Esophagus mucosa (tissue), 1 donor: ENCODE results near the gene CTPS1. TPM values are rescaled to one million over a fixed set of nuclear protein-coding genes. Genes with fewer than 3 reads are reported as not detected.

Source experiments
- ATAC-seq: fragments of 200-7000 bp; cut with Tn5 transposase; one replicate; pipeline ENCODE4 v1.9.1; 2020
- total RNA-seq: library from RNA; stranded (reverse); gene quantifications from one replicate; pipeline ENCODE4 v1.2.4, GENCODE V29; 2023
- donor health status: DM: yes; HTN: yes; CAD: no.

CTPS1 gene
- total RNA-seq, 1 donor from 2014 or later: 24.0 TPM

DNA sequence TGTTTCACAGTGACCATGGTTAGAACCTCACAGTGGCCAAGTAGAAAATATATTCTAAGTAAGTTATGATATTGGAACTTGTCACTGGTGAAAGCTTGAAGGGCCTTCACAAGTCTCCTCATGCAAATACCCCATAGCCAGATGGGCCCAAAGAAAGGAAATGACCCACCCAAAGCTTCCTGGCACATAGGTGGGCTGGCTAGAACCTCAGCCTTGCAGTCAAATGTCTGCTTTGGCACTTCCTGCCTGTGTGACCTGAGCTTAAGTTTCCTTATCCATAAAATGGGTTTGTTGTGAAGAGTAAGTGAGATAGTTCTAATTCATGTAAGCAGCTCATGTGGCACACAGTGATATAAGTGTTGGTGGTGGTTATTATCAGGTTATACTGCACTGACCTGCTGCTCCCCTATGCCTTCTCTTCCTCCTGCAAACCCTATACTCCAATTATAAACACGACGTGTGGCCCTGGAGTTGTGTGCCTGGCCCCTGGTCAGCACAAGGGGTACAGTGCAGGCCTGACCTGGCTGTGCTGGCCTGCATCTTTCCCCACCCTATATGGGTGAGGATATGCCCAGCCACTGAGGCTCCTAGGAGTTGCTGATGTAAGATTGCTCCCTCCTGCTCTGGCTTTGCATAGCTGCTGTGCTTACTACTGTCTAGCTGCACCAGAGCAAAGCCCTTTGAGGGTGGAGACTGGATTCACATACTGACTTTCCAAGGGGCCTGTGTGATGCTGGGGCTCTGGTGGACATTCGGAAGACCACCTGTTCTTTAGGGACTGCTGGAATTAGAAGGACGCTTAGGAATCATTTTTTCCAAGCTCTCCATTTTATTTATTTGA lies 46.7 kb downstream of the CTPS1 start:
- no peak for ATAC-seq

DNA sequence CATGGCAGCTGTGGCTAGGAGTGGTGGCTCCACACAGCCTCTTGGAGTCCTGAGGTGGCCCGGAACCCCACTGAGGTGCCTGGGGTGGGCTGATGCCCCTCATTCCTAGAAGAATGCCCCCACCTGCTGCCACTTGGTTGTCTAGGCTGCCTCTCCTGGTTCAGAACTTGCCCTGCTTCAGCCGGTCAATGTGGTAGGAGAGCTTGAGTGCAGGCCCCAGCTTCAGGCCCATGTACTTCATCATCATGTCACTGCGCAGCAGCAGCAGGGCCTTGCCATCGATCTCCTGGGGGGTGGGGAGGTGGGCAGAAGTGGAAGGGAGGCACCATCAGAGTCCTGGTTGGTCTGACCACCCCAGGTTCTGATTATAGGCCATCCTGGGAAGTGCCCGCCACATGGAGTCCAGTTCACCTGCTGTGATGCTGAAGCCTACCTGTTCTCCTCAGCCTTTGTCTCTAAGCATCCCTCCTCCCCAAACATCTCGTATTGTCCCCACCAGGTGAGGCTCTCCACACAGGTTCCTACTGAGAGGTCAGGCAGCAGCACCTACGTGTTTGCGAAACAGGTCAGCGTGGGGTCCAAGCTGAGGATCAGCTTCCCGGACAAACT lies 48.6 kb downstream of the CTPS1 start:
- no peak for ATAC-seq

DNA sequence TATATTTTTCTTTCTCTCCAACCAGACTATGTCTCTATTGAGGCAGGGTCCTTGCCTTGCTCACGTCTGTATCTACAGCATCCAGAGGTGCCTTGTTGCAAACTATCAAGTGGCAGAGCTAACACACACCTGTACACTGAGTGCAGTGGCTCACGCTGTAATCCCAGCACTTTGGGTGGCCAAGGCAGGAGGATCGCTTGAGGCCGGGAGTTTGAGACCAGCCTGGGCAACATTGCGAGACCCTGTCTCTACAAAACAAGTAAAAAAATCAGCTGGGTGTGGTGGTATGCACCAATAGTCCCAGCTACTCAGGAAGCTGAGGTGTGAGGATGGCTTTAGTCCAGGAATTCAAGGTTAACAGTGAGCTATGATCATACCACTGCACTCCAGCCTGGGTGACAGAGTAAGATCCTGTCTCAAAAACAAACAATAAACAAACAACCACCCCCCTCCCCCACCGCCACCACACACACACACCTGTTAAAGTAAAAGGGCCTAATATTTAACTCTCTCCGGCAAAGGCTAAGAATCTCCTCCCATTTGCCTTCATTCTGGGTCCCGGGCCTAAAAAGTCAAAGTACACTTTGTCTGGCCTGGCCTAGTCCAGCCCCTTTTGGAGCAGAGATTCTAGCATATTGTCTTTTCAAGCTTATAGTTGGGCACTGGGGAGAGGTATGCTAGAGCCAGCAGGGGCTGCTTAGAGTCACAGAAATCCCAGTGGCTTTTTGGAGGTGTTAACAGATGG lies 51.5 kb downstream of the CTPS1 start:
- no peak for ATAC-seq

DNA sequence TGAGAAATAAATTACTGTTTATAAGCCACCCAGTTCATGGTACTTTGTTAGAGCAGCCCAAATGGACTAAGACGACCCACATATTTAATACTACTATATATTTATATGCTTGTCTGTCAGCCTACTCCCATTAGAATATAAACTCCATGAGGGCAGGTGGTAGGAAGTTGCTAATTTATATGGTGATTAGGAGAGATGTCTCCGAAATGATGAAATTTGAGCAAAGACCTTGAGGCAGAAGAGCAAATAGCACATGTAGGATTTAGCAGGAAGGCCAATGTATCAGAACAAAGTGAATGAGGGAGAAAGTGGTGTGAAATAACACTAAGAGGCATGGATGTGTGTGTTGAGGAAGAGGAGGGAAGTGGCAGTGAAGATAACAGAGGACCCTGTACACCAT lies 52.7 kb downstream of the CTPS1 start:
- no peak for ATAC-seq

DNA sequence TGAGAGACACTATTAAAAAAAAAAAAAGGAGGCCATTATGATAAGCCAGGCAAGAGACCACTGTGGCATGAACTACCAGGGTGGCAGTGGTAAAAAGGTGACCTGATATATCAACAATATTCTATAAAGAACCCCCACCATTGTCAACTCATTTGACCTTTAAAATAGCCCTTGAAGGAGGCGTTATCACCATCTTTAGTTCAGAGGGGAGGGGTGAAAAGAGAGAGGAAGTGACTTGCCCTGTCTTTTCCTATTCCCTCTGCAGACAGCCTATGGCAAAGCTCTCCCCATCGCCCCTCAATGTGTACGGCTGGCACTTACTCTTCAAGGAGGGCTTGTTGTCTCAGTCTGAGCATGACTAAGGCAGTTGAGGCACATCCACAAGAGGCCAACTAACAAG lies 53.8 kb downstream of the CTPS1 start:
- ATAC-seq: no peak

DNA sequence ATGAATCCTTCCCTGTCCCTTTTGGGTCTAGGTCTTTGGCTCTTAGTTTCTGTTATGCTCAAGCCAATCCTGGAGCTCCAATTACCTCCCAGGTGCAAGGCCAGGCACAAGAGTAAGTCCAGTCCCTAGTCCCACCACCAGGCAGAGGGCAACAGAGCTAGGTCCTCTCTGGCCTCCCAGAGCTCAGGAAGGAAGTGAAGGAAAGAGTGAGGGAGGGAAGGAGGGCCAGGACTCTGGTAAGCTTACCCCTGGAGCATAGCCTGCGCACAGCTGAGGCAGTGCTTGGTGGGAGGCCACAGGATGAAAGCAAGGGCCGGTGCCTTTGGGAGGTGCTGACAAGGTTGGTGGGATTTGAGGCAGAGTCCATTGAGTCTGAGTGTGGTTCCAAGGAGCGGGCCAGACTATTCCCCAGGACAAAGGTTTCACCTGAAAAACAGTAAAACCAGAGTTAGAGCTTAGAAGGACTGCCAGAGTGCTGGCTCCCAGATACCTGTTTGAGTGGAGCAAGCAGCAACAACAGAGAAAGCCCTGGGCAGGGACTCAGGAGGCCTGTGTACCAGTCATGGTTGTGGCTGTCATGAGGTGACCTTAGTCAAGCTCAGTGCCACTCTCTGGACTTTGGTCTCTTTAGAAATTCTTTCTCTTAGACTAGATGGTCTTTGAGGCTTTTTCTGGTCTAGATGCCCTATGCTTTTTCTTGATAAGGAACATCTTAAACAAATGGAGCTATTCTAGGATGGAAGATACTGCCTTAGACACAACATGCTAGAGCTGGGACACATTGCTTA lies 57.8 kb downstream of the CTPS1 start:
- no peak for ATAC-seq

DNA sequence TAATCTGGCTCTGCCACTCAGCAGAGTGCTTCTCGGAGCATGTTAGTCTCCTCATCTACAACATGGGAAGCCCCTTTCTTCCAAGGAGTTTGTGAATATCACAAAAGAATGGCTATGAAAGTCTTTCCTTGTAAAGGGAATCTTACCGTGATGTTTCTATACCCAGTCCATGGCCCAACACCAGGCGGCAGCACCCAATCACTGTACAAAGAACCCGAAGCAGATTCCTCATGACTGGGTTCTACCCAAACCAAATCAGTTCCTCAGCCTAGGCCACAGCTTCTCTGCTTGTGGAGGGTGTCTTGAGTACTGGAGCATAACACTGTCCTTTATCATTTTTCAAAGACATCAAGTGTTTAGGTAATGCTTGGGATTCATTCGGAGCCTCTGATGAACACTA lies 58.6 kb downstream of the CTPS1 start:
- no peak for ATAC-seq

DNA sequence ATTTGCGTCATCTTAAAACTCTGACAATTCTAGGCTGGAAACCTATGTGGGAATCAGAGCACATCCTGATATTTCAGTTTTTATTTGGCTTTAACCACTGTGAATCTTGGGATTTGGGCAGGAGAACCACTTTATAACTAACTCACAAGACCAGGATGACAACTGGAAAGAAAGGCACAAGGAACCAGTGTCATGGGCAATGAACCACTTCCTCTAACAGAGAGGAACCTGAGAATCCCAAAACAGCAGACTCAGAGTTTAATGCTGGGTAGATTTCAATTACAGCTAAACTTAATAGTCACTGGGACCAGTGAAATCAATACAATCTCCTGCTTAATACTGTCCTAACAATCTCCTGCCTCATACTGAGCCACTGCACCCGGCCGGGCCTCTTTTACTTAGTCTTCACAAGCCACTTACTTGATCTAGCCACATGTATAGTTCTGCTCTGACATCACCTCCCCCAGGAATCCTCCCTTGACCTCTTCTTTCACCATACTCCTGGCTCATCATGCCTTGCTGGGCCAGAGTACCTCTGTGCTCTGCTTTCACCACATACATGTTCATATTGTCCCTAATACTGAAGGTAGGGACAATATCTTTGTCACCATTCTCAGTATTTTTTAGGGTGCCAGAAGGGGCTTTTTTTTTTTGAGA lies 62.2 kb downstream of the CTPS1 start:
- no peak for ATAC-seq

DNA sequence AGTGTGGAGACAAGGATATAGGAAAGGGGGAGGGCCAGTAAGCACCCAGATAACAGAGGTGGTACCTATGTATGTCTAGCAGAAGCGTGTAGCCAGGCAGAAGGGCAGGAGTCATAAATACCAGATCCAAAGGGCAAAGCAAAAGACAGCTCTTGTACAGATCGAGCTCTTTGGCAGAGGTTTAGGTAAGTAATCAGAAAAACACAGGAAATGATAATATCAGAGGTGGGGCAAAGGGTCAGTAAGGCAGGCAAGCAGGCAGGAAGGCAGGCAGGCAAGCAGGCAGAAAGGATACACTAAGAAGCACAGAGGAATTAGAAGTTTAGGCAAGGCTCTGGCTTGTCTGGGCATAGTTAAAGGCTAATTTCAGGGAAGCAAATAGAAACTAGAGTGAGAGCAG lies 64.7 kb downstream of the CTPS1 start:
- no peak for ATAC-seq

DNA sequence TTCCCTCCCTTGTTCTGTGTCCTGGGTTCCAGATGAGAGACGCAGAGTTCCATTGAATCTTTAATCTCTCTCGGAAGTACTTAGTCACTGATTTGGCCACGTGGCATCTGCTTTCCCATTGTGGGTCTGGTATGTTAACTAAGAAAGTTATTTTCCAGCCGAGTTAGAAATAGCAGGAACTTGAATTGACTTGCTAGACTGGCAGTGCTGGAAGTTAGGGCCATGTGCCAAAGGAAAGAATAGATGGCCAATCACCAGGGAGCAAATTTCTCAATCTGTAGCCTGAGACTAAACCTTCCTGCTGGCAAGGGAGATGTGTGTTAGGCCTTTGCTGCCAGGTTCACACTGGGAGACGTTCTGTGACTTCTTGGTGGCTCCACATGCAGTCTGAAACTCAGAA lies 66.2 kb downstream of the CTPS1 start:
- peak; percentile 89 for ATAC-seq

DNA sequence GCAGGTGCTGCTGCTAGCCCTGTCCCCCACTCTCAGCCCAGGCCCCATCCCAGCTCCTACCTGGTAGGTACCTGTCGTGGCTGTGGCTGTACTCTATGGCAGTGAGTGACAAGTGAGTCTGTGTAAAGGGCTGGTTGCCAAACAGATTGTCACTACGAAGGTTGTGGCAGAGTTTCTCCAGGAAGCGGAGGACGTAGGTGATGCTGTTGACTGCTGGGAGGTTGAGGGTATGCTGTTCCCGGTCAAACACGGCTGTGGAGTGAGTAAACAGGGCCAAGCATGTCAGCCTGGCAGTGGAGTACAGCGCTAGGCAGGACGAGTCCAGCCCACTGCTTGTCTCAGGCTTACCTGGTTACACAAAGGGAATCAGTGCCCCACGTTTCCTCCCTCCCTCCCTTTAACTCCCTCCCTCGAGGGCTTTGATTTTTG lies 66.9 kb downstream of the CTPS1 start:
- peak; percentile 73 for ATAC-seq

DNA sequence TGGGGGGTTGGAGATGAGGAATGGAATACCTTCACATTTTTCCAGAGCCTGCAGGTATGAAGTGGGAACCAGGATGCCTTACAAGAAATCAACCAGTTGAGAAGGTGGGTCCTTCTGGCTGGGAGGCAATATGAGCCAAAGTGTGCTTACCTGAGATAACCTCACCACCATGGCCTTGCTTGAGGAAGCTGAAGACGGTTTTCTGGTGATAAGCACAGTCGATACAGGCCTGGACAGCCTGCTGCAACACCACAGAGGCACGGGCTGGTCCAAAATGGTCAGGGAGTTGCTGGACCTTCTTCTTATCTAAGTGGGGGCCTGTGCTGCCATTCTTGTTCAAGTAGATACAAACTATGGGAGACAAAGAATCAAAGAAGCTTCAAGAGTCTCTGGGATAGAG lies 69.0 kb downstream of the CTPS1 start:
- ATAC-seq: no peak

DNA sequence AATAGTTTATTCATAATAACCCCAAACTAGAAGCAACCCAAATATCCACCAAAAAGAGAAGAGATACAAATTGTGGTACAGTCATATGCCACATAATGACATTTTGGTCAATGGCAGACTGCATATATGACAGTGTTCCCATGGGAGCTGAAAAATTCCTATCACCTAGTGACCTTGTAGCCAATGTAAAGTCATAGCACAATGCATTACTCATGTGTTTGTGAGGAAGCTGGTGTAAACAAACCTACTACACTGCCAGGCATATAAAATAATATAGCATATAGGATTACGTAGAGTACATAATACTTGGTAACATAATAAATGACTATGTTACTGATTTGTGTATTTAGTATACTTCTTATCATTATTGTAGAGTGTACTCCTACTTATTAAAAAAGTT lies 71.5 kb downstream of the CTPS1 start:
- no peak for ATAC-seq

DNA sequence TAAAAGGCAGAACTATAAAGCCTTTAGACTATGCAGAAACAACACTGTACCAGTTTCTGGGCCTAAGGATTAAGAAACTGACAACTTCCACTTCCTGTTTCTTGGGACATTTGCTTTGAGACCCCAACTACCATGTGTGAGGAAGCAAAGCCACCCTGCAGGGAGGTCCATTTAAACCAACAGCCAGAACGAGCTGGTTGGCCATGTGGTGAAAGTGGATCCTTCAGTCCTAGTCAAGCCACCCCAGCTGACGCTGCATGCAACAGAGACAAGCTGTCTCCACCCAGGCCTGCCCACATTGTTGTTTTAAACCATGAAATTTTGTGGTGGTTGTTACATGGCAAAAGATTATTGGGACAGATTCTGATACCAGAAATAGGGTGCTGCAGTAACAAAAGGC lies 73.8 kb downstream of the CTPS1 start:
- ATAC-seq: no peak

DNA sequence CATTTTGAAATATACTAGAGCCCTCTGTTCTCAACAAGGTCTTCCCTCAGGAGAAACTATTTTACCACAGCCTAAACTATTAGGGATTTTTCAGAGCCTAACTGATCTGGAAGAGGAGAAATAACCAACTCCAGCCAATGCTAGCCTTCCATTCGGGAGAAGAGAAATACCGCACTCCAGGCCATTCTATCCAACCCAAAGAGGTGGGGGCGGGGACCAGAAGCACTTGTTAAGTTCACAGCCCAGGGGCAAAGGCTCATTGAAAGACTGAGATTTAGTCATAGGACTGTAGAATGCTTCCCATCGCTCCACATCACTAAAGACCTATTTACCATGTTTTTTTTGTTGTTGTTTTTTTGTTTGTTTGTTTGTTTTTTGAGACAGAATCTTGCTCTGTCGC lies 77.4 kb downstream of the CTPS1 start:
- ATAC-seq: no peak

Other genes with a start within 250 kb of the CTPS1 start
- 0.24 TPM for gene KCNQ4, start 195.9 kb upstream of the CTPS1 start, total RNA-seq
- gene CITED4, start 117.3 kb upstream of the CTPS1 start, total RNA-seq: 28.7 TPM
- 0.08 TPM for gene SLFNL1, start 42.0 kb downstream of the CTPS1 start, total RNA-seq